Measurements from ENCODE around the gene YIF1B.
A peak's percentile ranks its signal among the peaks of the same experiment; 100 is the strongest.

The YIF1B gene

DNA sequence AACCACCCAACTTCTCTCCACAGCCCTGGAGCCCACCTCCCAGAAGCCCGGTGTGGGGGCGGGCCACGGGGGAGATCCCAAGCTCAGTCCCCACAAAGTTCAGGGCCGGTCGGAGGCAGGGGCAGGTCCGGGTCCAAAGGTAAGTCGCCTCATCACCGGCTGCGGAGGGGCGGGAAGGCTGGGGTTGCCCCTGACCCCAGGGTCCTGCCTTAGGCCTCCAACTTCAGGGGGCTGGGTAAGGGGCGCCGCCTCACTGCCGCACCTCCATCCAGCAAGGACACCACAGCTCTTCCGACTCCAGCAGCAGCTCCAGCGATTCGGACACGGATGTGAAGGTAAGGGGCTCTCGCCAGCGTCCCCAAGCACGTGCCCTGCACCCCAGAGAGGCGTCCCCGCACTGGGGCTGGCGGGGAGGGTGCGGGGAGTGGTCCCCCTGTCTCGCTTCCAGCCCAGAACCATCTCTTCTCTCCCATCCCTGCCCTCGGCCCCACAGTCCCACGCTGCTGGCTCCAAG is 11.3 kb downstream of the YIF1B start:
- DNase-seq = no peak

GRCh38 chr19:38303517-38304351 is 12.0 kb downstream of the YIF1B start, which contains the start of gene C19orf33:
Gene C19orf33 (plus strand): TSS chr19:38304251. CDS start chr19:38304262, 11 bp downstream.
- no peak for DNase-seq

GRCh38 chr19:38298821-38299680 is 16.7 kb downstream of the YIF1B start:
- no peak for DNase-seq

GRCh38 chr19:38294090-38294489 is 21.7 kb downstream of the YIF1B start:
- DNase-seq = no peak

DNA sequence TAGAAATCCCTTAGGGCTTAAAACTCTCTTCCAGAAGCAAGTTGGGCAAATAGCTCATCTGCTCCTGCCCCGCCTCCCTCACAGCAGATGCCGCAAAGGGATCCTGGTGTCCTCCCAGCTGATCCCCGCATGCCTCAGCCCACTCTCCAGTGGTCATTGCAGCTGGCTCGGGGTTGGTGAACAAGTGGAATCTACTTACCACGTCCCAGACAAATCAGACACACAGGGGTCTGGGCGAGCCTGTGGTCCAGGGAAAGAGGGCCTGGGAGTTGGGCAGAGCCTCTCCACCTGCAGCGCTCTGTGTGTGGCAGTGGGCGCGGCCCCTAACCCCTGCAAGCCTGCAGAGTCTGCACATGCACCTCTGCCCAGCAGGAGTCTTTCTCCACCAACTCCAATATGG is 22.5 kb downstream of the YIF1B start:
- no peak for DNase-seq

GRCh38 chr19:38291855-38292254 is 23.9 kb downstream of the YIF1B start:
- DNase-seq = no peak

GRCh38 chr19:38290631-38291147 is 25.1 kb downstream of the YIF1B start:
- peak; percentile 81 for DNase-seq

- DNase-seq = no peak
Observed at GRCh38 chr19:38289955-38290354, 25.8 kb downstream of the YIF1B start.

GRCh38 chr19:38288123-38288855 is 27.5 kb downstream of the YIF1B start:
- no peak for DNase-seq

DNA sequence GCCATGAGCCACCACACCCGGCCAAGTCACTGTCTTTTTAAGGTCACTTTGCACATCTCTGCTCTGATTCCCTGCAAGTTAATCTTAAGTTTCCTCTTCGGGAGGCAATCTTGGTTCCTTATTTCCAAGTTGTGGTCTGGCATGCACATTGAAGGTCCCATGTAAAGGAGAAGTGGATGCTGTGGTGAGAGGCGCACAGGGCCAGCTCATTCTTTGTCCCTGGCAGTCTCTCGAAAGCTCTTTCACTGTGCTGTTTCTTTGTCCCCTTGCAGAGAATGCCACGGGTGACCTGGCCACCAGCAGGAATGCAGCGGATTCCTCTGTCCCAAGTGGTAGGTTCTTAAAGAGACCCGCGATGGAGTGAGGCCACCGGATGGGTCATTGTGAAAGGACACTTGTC is 28.1 kb downstream of the YIF1B start:
- DNase-seq = no peak

- DNase-seq = no peak
Observed at GRCh38 chr19:38285567-38285966, 30.2 kb downstream of the YIF1B start.

GRCh38 chr19:38284422-38284821 is 31.3 kb downstream of the YIF1B start:
- no peak for DNase-seq

DNA sequence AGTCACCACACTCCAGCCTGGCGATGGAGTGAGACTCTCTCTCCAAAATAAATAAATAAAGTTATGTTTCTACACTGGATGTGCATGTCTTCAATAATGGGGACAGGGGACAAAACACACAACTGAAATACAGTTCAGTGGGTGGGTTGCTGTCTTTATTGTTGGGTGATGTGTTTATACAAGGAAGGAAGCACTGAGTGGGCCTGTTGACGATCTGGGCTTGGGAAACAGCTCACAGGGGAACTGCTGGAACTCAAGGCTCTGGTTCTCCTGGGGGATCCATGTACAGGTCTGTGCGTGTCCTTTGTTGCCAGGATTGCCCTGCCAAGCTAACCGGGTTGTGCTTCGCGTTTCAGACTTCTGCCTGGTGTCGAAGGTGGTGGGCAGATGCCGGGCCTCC is 32.5 kb downstream of the YIF1B start:
- DNase-seq = no peak

DNA sequence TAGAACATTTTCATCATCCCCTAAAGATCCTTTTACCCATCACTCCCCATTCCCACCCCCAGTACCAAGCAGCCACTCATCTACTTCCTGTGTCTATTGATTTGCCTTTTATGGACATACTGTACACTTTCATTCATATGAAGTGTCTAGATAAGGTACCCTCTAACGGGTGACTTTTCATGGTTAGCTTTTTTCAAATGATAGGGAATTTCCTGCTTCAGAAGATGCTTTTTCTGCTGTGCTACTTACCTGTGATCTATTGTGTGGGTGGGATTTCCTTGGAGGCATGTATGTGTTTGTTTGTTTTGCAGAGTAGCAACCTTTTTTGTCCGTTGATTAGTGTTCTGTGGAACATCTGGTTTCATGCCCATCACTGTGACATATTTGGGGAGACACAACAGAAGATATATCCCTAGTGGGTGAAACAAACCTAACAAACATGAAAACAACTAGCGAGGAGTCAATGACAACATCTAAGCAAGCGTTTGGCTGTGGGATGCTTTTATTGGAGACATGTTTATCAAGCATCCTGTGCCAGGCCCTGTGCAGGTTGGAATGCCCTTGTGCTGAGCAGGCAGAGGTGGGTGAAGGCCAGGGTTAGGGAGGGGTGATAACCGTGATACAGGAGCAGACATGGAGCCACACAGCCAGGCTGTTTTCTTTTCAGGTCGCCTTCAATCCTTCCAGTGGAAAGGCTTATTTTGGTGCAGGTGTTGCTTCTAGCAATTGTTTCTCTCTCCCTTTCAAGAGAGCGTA is 33.8 kb downstream of the YIF1B start:
- no peak for DNase-seq

- DNase-seq = no peak
Observed at GRCh38 chr19:38280030-38280921, 35.5 kb downstream of the YIF1B start.

- no peak for DNase-seq
Observed at GRCh38 chr19:38278751-38279150, 37.0 kb downstream of the YIF1B start.

DNA sequence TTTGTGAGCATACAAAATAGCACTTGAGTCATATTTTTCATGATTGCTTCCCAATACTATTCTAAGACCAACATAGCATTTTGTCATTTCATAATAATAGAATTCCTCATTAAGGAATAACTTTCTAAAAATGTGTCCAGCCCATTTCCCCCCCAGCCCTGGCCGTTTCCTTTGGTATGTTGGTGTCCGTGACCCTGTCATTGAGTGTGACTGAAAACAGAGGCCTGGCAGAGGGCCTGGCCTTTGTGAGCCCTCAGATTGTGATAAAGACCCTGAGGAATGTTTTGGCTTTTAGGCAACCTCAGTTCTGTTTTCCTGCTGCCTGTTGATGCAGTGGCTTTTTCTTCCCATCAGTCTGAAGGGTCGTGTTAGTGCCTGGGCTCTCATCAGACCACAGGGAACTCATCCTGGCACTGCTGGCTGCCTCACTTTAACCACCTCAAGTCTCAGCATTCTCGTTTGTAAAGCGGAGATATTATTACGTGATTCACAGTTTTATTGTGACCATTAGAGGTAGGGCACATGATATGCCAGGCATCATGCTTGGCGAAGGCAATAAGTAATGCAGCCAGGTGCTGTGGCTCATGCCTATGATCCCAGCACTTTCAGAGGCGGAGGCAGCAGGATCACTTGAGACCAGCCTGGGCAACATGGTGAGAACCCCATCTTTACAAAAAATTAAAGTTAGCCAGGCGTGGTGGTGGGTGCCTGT is 37.6 kb downstream of the YIF1B start:
- DNase-seq = peak; percentile 49

GRCh38 chr19:38277549-38277948 is 38.2 kb downstream of the YIF1B start:
- no peak for DNase-seq

DNA sequence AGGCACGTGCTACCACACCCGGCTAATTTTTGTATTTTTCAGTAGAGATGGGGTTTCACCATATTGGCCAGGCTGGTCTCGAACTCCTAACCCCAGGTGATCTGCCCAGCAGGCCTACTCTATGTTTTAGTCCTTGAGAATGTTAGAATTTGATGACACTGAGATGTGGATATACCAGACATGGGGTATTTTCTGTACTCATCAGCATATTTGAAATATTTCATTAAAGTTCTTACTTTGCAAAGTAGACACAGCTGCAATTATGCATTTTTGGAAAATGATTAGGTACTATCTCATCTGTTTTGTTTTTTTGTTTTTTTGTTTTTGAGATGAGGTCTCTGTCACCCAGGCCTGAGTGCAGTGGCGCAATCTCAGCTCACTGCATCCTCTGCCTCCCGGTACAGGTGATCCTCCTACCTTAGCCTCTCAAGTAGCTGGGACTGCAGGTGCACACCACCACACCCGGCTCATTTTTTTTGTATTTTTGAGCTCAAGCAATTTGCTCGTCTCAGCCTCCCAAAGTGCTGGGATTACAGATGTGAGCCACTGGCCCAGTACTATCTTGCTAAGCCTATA is 38.7 kb downstream of the YIF1B start:
- DNase-seq = no peak

GRCh38 chr19:38274739-38275138 is 41.0 kb downstream of the YIF1B start:
- DNase-seq = no peak

All from fibroblast of skin of right quadriceps (primary cell).